MV-4-11 (cell line): ENCODE data around the gene ACE.
"Not testable (repeated sequence)": the region's sequence is repeated elsewhere in the genome, so short reads cannot be mapped to it uniquely, and the experiment has no call there.

ENCODE experiments used
- DNase-seq: peaks from one replicate; lab custom pipeline; 2025; lab: John Stamatoyannopoulos, UW

The ACE gene

GRCh38 chr17:63444457-63444856 lies 32.4 kb upstream of the ACE start:
- no peak for DNase-seq

GRCh38 chr17:63445065-63445464 lies 31.8 kb upstream of the ACE start:
- no peak for DNase-seq

GRCh38 chr17:63445571-63445953 lies 31.3 kb upstream of the ACE start:
- no peak for DNase-seq

- peak; percentile 45 for DNase-seq
Observed at GRCh38 chr17:63445954-63446752, 30.7 kb upstream of the ACE start, which contains the start of gene CYB561. CYB561 (minus strand) TSS chr17:63446306; CDS start chr17:63437547, 8,759 bp downstream.

- peak; percentile 64 for DNase-seq
Observed at GRCh38 chr17:63446753-63447470, 29.9 kb upstream of the ACE start.

GRCh38 chr17:63447471-63448009 lies 29.3 kb upstream of the ACE start:
- no peak for DNase-seq

GRCh38 chr17:63448655-63449054 lies 28.2 kb upstream of the ACE start:
- no peak for DNase-seq

GRCh38 chr17:63450551-63450950 lies 26.3 kb upstream of the ACE start:
- peak; percentile 21 for DNase-seq

GRCh38 chr17:63451150-63451549 lies 25.7 kb upstream of the ACE start:
- DNase-seq = no peak

GRCh38 chr17:63452046-63452961 lies 24.6 kb upstream of the ACE start:
- DNase-seq = no peak

GRCh38 chr17:63452962-63453551 lies 23.8 kb upstream of the ACE start:
- DNase-seq = no peak

GRCh38 chr17:63454357-63454756 lies 22.5 kb upstream of the ACE start:
- not testable (repeated sequence) for DNase-seq

- DNase-seq = no peak
Observed at GRCh38 chr17:63454915-63455314, 21.9 kb upstream of the ACE start.

- no peak for DNase-seq
Observed at GRCh38 chr17:63455417-63455816, 21.4 kb upstream of the ACE start.

GRCh38 chr17:63458478-63458877 lies 18.4 kb upstream of the ACE start:
- DNase-seq = no peak

- DNase-seq = no peak
Observed at GRCh38 chr17:63460018-63460417, 16.8 kb upstream of the ACE start.

- DNase-seq = no peak
Observed at GRCh38 chr17:63463771-63464170, 13.1 kb upstream of the ACE start.

GRCh38 chr17:63464691-63465236 lies 12.1 kb upstream of the ACE start:
- DNase-seq = peak; percentile 73

- DNase-seq = not testable (repeated sequence)
Observed at GRCh38 chr17:63468099-63468498, 8.8 kb upstream of the ACE start.

- DNase-seq = no peak
Observed at GRCh38 chr17:63474174-63474573, 2.7 kb upstream of the ACE start.
